Middle frontal gyrus (tissue), 1 donor: ENCODE data around the gene MYH16.
"Not testable (repeated sequence)": the region's sequence is repeated elsewhere in the genome, so short reads cannot be mapped to it uniquely, and the experiment has no call there.

Source experiments
- DNase-seq: peaks from one replicate; pipeline ENCODE4 v3.0.0-alpha.2; 2015; ENCODE audit warnings: low spot score; ENCODE audit errors: extremely low spot score

Gene MYH16

GRCh38 chr7:99350641-99351040, 78.0 kb downstream of the MYH16 start:
- not testable (repeated sequence) for DNase-seq

GRCh38 chr7:99352247-99352646, 79.6 kb downstream of the MYH16 start:
- DNase-seq: no peak

GRCh38 chr7:99355098-99355497, 82.5 kb downstream of the MYH16 start:
- DNase-seq: no peak

- no peak for DNase-seq
These were observed 85.3 kb downstream of the MYH16 start for GRCh38 chr7:99357701-99358490.

- DNase-seq: not testable (repeated sequence)
These were observed 85.9 kb downstream of the MYH16 start for GRCh38 chr7:99358521-99358920.

GRCh38 chr7:99359465-99360154, 87.0 kb downstream of the MYH16 start:
- no peak for DNase-seq
